Astrocyte of the hippocampus (primary cell): ENCODE data around the gene THAP10.
"Not testable (repeated sequence)": the region's sequence is repeated elsewhere in the genome, so short reads cannot be mapped to it uniquely, and the experiment has no call there.

Source experiments
- DNase-seq: peaks from one replicate; pipeline ENCODE4 v3.0.0; 2011; ENCODE audit warnings: low read depth, low spot score

The THAP10 gene

GRCh38 chr15:70876683-70877082, 15.6 kb downstream of the THAP10 start:
- DNase-seq = no peak

- no peak for DNase-seq
Measured at GRCh38 chr15:70876011-70876410, 16.2 kb downstream of the THAP10 start.

DNA sequence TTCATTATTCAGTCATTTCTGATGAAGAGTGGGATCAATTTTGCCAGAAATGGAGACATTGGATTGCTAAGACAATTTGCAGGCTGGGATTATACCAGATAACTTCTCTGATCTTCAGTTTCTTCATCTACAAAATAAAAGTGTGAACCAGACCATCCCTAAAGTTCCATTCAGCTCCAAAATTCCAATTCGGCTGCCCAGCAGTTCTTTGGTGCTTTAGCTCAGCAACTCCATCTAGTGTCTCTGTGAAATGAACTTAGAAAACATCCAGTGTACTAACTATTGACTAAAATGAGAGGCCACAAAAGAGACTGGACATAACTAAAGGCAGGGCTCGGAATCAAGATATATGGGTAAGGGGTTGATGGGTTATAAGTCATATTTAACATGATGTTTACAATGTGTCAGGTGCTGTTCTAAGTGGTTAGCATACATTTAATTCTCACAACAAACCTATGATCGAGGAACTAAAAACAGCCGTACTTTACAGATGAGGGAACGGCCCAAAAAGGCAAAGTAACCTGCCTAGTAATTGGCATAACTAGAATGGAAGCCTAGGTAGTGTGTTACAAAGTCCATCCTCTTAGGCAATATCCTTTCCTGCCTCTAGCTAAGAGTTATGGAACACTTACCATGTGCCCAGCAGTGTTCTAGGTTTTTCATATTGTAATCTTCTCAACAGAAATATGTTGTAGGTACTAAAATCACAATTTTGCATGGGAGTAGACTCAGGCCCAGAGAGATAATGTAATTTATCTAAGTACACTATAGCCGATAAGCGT, 17.0 kb downstream of the THAP10 start:
- peak; percentile 50 for DNase-seq

GRCh38 chr15:70873232-70874054, 18.8 kb downstream of the THAP10 start:
- DNase-seq = no peak

GRCh38 chr15:70871490-70871889, 20.7 kb downstream of the THAP10 start:
- not testable (repeated sequence) for DNase-seq

GRCh38 chr15:70870051-70870450, 22.2 kb downstream of the THAP10 start:
- peak; percentile 51 for DNase-seq

- DNase-seq = no peak
Measured at GRCh38 chr15:70869346-70869745, 22.9 kb downstream of the THAP10 start.

DNA sequence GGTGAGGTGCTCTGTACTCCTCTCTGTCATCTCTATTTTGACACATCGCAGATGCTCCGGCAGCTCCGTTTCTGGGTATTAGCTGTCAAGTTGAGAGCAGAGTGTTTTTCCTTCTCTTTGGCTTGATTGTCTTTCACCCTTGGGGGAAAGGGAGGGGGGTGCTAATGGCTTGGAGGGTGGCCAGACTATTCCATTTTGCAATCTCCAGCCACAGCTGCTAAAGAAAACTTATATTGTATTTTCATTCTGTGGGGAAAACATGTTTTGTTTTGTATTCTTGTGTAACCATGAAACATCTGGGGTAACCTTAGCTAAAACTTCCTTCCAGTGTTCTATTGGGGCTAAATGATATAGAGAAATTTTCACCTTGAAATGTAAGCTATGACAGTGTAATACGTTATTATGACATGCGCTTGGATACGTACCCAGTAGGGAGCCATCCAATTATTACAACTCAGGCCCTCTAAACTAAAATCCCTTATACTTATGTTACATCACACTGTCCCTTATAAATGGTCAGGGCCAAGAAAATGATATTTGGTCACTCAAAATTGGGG, 24.2 kb downstream of the THAP10 start:
- DNase-seq = peak; percentile 36

- no peak for DNase-seq
Measured at GRCh38 chr15:70866982-70867641, 25.1 kb downstream of the THAP10 start.

- peak; percentile 89 for DNase-seq
Measured at GRCh38 chr15:70863450-70864218, 28.6 kb downstream of the THAP10 start.

DNA sequence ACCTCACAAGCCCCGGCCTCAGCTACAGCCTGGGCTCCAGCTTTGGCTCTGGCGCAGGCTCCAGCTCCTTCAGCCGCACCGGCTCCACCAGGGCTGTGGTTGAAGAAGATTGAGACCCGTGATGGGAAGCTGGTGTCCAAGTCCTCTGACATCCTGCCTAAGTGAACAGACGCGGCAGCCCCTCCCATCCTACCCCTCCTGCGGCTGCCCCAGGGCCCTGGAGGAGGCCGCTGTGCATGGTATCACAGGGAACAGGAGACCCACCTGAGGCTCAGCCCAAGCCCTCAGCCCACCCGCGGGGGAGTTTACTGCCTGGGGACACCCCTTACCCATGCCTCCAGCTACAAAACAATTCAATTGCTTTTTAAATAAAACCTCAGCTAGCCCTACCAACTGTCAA, 32.2 kb downstream of the THAP10 start:
- DNase-seq = no peak

GRCh38 chr15:70859322-70859908, 32.8 kb downstream of the THAP10 start:
- DNase-seq = no peak

DNA sequence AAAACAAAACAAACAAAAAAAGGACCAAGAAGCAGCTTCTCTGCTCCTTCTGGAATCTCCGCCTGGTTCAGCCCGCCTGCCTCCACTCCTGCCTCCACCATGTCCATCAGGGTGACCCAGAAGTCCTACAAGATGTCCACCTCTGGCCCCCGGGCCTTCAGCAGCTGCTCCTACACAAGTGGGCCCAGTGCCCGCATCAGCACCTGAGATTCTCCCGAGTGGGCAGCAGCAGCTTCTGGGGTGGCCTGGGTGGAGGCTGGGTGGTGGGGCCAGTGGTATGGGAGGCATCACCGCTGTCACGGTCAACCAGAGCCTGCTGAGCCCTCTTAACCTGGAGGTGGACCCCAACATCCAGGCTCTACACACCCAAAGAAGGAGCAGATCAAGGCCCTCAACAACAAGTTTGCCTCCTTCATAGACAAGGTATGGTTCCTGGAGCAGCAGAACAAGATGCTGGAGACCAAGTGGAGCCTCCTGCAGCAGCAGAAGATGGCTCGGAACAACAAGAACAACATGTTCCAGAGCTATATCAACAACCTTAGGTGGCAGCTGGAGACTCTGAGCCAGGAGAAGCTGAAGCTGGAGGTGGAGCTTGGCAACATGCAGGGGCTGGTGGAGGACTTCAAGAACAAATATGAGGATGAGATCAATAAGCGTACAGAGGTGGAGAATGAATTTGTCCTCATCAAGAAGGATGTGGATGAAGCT, 33.5 kb downstream of the THAP10 start:
- DNase-seq = not testable (repeated sequence)

DNA sequence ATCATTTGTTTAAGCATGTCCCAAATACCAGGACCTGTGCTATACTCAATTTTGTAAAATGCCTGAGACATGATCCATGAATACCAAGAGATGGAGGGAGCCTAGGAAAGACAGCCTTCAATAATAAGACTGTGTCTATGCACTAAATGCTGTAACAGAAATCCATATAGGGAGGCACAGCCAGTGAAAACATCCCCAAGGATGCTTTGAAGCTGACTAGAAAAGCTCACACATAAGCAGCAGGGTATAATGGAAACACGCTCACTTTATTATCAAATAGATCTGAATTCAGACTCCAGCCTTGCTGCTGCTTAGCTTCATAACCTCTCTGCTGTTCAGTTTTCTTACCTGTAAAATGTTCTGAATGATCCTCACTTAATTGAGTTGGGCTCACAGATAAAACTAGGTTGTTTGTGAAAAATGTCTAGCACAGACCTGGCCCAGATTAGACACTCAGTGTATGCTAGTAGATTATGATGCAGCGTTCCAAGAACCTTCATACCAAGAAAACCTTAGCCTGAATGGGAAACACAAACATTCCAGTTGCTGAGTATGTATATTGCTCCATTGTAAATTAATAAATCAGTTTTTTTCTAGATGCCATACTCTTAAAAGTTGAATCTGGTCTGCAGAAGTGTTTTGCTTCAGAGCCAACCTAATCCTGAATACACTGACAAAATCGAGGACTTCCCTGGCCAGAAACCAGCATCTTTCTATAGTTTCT, 34.5 kb downstream of the THAP10 start:
- no peak for DNase-seq

GRCh38 chr15:70856884-70857561, 35.2 kb downstream of the THAP10 start:
- peak; percentile 94 for DNase-seq

DNA sequence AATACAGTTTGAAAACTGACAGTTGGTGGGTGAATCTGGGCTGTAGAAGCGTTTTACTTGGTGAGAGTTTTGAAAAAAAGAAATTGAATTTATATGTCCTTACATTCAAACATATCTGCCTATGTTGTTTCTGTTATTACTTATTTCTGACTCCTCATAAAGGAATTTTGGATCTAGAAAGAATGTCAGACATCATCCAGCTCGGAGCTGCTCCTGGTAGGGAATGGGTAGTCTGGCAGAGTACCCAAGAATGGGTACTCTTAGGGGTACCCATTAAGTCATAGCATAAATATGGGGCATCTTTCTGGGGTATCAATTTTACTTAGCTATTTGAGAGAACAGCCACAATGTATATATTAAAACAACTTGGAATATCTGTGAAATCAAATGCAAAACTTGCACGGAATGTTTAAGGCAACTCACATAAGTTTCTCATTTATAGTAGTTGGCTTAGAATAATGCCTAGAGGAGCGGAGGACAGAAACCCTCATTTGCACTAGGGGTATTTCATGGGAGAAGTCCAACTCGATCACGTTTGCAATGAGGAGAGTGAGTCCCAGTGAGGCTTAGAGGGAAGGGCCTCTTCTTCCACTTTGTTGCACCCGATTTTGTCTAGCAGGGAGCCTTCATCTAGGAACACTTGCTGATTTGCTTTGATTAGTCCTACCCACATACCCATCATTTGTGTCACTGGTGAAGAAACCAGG, 35.9 kb downstream of the THAP10 start:
- DNase-seq = no peak

DNA sequence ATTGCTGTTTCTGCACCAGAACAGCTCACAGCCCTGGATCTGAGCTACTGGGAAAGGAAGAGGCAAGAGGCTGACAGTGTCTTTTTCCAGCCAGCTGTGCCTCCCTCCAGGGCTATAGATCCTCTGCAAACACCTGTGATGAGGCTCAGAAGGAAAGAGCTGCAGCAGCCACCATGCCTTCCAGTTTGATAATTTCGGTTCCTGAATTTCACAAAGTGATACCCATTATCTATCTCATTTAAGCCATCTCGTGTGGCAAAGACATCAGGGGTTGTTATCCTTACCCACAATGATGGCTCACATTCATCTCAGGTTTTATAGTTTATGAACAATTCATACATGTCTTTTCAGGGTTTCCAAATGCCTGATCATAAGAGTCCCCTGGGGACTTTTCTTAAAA, 36.5 kb downstream of the THAP10 start:
- DNase-seq = no peak

GRCh38 chr15:70854666-70854976, 37.6 kb downstream of the THAP10 start:
- no peak for DNase-seq
